Fibroblast of lung (primary cell): ENCODE results near the gene SLC25A51. TPM values are rescaled to one million over a fixed set of nuclear protein-coding genes. Genes with fewer than 3 reads are reported as not detected.

Experiments used
- DNase-seq, 2 donors: peaks; one replicate each; pipeline versions ENCODE4 v3.0.0 to v3.0.0-alpha.2; 2010; ENCODE audit warnings: low read depth in 2 of 2
- H2AFZ ChIP-seq: 2 replicates; pipeline ENCODE4 v1.5.1; 2012; ENCODE audit warnings: low read length, control low read depth, inconsistent platforms
- H3K27ac ChIP-seq: 2 replicates; pipeline ENCODE4 v1.5.1; 2011; ENCODE audit warnings: low read length, control low read depth; ENCODE audit not compliant: insufficient read depth
- H3K27me3 ChIP-seq: 2 replicates; pipeline ENCODE4 v1.5.1; 2011; ENCODE audit warnings: mild to moderate bottlenecking, low read length; ENCODE audit not compliant: control insufficient read depth, insufficient read depth
- H3K36me3 ChIP-seq: 2 replicates; pipeline ENCODE4 v1.5.1; 2011; ENCODE audit warnings: low read length; ENCODE audit not compliant: control insufficient read depth, insufficient read depth
- H3K4me1 ChIP-seq: 2 replicates; pipeline ENCODE4 v1.5.1; 2011; ENCODE audit warnings: low read length; ENCODE audit not compliant: control insufficient read depth, insufficient read depth; ENCODE audit errors: extremely low read depth
- H3K4me2 ChIP-seq: 2 replicates; pipeline ENCODE4 v1.5.1; 2011; ENCODE audit warnings: low read length, control low read depth; ENCODE audit not compliant: insufficient read depth; ENCODE audit errors: extremely low read depth
- H3K4me3 ChIP-seq, 4 experiments: fragments of 200-600 bp in 1 of 4; sonication (generic) in 1 of 4; replicated peaks in 1 of 4; 2 replicates each; pipeline ENCODE4 v1.5.1; 2011 to 2016; ENCODE audit warnings: low read length in 4 of 4, low read depth in 3 of 4, mild to moderate bottlenecking in 3 of 4, control low read depth in 2 of 4, inconsistent platforms in 1 of 4, mixed read lengths in 1 of 4; ENCODE audit not compliant: insufficient read depth in 1 of 4; ENCODE audit errors: control extremely low read depth in 1 of 4
- H3K79me2 ChIP-seq: 2 replicates; pipeline ENCODE4 v1.5.1; 2012; ENCODE audit warnings: mild to moderate bottlenecking, low read length, inconsistent platforms; ENCODE audit not compliant: control insufficient read depth, insufficient read depth
- H3K9ac ChIP-seq: 2 replicates; pipeline ENCODE4 v1.5.1; 2011; ENCODE audit warnings: mild to moderate bottlenecking, low read length, control low read depth; ENCODE audit not compliant: insufficient read depth
- H3K9me3 ChIP-seq: 2 replicates; pipeline ENCODE4 v1.5.1; 2012; ENCODE audit warnings: low read depth, low read length; ENCODE audit not compliant: control insufficient read depth, insufficient read depth
- H4K20me1 ChIP-seq: 2 replicates; pipeline ENCODE4 v1.5.1; 2011; ENCODE audit warnings: low read length; ENCODE audit not compliant: control insufficient read depth, insufficient read depth; ENCODE audit errors: extremely low read depth
- EZH2 ChIP-seq: IDR thresholded peaks from 2 replicates; pipeline ENCODE4 v1.5.1; 2012; ENCODE audit warnings: low read length, control low read depth, mild to moderate bottlenecking; ENCODE audit errors: missing control alignments
- polyA plus RNA-seq, 2 donors: library from polyadenylated mRNA; depleted of rRNA in 1 of 2; stranded (reverse) in 1 of 2; unstranded in 1 of 2; fragments of >200 nt; gene quantifications; 2 replicates each; pipeline ENCODE4 v1.2.1, GENCODE V29; 2011 to 2012; ENCODE audit warnings: missing spikeins in 1 of 2
- total RNA-seq: library from RNA; depleted of rRNA; stranded (reverse); fragments of >200 nt; gene quantifications from 2 replicates; pipeline ENCODE4 v1.2.1, GENCODE V29; 2014
- TF ChIP-seq, protein P1 (sequence below), 2 donors: IDR thresholded peaks in 1 of 2; conservative IDR thresholded peaks in 1 of 2; 1 replicate in 1 of 2; 2 replicates in 1 of 2; pipeline ENCODE4 v1.5.1; 2011 to 2012; ENCODE audit warnings: low read length in 2 of 2, control low read depth in 1 of 2, inconsistent platforms in 1 of 2, low read depth in 1 of 2, mild to moderate bottlenecking in 1 of 2

The SLC25A51 gene
- total and polyA plus RNA-seq, 2 donors (not counting 1 experiment from before 2014, with no cell fraction given): 39.3 to 100 TPM

DNA sequence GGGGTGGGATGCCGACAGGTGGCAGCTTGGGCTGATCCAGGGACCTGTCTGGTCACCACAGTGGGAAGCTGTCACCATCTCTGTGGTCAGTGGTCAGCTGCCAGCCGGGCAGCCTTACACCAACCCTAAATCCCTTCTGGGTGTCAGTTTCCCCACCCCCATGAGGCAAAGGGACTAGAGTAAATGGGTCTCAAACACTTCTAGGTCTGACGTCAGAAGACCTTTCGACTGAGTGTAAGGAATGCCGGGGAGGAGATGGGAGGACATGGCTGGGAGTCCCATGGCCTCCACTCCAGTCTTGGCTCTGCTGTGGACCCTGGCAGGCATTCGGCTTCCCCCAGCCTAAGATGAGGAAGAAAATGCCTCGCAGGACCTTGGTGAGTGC lies 40.3 kb upstream of the SLC25A51 start:
- Histone ChIP-seq H3K4me2 (peak overlapping the region; percentile 67), H3K9ac (no peak overlapping the region), H3K9me3 (no peaks in the 10 kb centered on the region), H3K36me3 (peaks cover 11% of the 10 kb centered on the region), H3K4me3 (no peak overlapping the region), H4K20me1 (no peaks in the 10 kb centered on the region), H3K27ac (peak overlapping the region; percentile 57), H3K79me2 (no peaks in the 10 kb centered on the region), H3K4me1 (peaks cover 32% of the 10 kb centered on the region), H2AFZ (no peak overlapping the region), H3K27me3 (no peaks in the 10 kb centered on the region)
- DNase-seq: peak in 1 of 2 donors; percentile 50
- TF ChIP-seq, protein P1, sequence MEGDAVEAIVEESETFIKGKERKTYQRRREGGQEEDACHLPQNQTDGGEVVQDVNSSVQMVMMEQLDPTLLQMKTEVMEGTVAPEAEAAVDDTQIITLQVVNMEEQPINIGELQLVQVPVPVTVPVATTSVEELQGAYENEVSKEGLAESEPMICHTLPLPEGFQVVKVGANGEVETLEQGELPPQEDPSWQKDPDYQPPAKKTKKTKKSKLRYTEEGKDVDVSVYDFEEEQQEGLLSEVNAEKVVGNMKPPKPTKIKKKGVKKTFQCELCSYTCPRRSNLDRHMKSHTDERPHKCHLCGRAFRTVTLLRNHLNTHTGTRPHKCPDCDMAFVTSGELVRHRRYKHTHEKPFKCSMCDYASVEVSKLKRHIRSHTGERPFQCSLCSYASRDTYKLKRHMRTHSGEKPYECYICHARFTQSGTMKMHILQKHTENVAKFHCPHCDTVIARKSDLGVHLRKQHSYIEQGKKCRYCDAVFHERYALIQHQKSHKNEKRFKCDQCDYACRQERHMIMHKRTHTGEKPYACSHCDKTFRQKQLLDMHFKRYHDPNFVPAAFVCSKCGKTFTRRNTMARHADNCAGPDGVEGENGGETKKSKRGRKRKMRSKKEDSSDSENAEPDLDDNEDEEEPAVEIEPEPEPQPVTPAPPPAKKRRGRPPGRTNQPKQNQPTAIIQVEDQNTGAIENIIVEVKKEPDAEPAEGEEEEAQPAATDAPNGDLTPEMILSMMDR (conservative IDR thresholded peaks at IDR 0.05 in 1 of 2, IDR thresholded peaks at IDR 0.05 in 1 of 2; ENCODE audit: low read depth in 1 of 2, low read length in 2 of 2): no peak
- no peak for TF ChIP-seq EZH2

DNA sequence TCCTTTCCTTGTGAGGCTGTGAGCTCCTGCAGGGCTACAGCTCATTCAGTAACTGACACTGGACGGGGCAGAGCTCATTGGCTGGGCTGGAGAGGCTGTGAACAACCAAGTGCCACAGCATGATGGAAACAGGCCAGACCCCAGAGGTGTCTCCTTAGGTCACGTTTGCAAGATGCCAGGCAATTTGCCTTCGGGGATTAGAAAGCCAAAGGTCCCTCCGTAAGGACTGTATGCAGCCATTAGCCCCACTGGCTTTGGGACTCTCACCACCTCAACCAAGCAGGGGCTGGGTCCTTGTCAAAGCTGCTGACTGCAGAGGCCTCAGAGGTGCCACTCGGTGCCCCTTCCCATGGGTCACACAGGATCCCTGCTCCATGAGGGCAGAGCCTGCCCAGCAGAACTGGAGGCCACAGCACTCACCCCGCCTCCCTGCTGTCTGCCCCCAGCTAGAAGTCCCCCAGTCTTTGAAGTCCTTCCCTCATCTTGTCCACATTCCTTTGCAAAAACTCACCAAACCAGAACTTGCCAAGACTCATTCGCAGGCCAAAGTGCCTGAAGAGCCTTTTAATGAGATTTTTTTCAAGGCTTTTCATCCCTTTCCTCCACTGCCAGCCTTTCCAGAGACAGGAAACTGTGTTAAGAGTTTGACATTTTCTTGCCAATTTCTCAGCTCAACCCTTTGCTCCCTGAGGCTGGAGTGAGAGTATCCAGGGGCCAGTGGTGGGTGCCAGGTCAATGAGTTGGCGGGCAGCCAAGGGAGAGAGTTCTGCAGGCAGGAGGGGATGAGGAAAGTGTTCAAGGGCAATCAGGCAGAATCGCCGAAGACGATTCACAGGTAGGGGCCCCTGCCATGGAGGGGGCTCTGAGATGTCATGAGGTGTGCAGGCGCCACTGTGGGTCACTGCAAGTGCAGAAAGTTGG lies 39.7 kb upstream of the SLC25A51 start:
- Histone ChIP-seq H3K4me2 (peak overlapping the region; percentile 67), H3K36me3 (peaks cover 11% of the 10 kb centered on the region), H3K9me3 (no peaks in the 10 kb centered on the region), H3K27me3 (no peaks in the 10 kb centered on the region), H3K4me3 (no peak overlapping the region), H3K27ac (peak overlapping the region; percentile 57), H3K4me1 (peaks cover 38% of the 10 kb centered on the region), H2AFZ (no peak overlapping the region), H4K20me1 (no peaks in the 10 kb centered on the region), H3K9ac (no peak overlapping the region), H3K79me2 (no peaks in the 10 kb centered on the region)
- DNase-seq: peak; percentile 90 to 97
- TF ChIP-seq EZH2: no peak
- TF ChIP-seq, protein P1 (conservative IDR thresholded peaks at IDR 0.05 in 1 of 2, IDR thresholded peaks at IDR 0.05 in 1 of 2; ENCODE audit: low read depth in 1 of 2, low read length in 2 of 2): no peak

DNA sequence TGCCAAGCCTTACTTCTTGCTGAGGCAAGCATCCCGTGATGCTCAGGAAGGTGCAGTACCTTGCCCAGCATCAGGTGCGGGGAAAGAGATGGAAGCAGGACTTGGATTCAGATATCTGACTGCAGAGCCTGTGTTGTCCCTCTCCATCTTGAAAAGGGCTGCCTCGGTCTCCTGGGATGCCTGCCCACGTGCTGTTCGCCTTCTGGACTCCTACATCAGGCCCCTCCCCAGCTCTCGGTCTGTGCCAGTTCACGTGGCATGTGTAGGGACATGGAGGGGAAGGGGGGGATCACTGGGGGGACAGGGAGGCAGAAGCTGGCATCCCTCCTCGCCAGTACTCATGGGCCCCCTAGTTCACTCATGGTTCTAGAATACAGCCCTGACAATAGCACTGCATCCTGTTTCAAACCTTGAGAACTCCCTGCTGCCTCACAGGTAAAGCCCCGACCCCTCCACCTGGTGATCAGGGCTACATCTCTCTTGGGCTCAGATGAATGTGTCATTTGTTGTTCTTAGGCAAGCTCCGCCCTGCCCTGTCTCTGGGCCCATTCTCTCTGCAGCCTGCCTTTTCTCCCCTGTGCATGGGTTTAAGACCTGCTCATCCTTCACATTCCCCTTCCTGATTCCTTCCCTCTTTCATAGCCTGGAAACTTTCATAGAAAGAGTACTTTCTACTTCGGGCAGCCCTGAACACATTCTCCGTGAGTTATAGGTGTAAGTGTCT lies 38.9 kb upstream of the SLC25A51 start:
- Histone ChIP-seq H4K20me1 (no peaks in the 10 kb centered on the region), H3K36me3 (peaks cover 8% of the 10 kb centered on the region), H3K4me3 (no peak overlapping the region), H3K27me3 (no peaks in the 10 kb centered on the region), H3K9ac (no peak overlapping the region), H3K79me2 (no peaks in the 10 kb centered on the region), H3K9me3 (no peaks in the 10 kb centered on the region), H3K27ac (no peak overlapping the region), H2AFZ (no peak overlapping the region), H3K4me1 (peaks cover 43% of the 10 kb centered on the region), H3K4me2 (no peak overlapping the region)
- no peak for DNase-seq
- TF ChIP-seq, protein P1 (conservative IDR thresholded peaks at IDR 0.05 in 1 of 2, IDR thresholded peaks at IDR 0.05 in 1 of 2; ENCODE audit: low read depth in 1 of 2, low read length in 2 of 2): no peak
- no peak for TF ChIP-seq EZH2
